ENCODE results near the gene TPCN2.

Gene TPCN2

DNA sequence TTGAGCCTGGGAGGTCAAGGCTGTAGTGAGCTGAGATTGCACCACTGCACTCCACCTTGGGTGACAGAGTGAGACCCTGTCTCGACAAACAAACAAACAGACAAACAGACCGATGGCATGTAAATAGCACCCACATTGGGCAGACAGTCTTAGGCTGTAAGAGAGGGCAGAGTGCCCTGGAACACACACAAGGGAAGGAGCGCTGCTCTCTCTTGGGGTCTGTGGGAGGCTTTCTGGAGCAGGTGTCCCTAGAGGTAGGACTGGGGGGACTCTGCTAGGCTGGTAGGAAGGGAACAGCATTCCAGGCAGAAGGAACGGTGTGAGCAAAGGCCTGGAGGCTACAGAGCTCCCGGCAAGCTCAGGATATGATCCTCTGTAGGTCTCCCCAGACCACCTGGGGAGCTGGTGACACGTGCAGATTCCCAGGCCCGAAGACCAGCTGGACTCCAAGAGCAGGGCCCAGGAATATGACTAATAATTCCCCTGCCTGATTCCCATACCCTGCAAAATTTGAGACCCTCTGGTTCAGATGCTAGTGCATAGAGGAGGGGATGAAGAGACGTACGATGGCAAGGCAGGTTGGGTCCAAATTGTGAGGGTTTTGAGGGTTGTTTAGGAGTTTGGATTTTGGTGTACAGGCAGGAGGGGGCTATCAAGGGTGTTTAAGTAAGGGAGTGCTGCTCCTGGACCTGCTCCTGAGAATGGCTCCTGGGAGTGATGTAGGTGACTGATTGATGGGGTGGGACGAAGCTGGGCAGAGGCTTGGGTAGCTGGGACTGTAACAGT is 118.6 kb downstream of the TPCN2 start:
- no peak for DNase-seq (ENCODE audit: extremely low read depth, low read depth)
- no peak overlapping the region for H3K4me3 ChIP-seq (replicated peaks; ENCODE audit: low read depth, low read length)
- no peak for TF ChIP-seq CTCF (IDR thresholded peaks at IDR 0.05; ENCODE audit: low read depth, low read length, missing control alignments)

DNA sequence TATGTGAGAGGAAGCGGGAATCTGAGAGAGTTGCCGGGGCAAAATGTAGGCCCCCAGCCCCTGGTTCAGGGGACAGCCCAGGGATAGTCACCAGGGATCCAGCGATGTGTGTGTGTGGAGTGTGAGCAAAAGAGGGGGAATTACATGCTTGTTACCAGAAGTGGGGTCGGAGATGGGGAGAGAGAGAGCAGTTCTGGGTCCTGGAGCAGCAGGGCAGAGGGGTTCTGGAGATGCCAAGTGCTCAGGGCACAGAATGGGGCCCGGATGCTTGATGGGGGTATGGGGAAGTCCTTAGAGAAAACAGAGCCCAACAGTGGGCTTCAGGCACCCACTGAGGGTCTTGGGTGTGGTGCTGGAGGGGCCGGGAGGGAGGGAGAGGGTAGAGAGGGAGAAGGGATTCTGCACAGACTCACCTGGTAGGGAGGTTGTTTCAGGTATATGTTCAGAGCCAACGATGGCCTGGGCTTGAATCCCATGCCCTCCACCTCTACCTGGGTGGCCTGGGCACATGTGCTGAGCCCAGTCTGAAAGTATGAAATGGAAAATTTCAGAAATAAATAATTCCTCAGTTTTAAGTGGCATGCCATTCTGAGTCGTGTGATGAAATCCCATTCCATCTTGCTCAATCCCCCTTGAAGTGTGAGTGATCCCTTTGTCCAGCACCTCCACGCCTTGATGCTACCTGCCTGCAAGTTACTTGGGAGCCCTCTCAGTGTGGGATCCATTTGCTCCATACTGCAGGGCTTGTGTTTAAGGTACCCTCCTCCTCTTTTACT is 119.4 kb downstream of the TPCN2 start:
- no peak overlapping the region for H3K4me3 ChIP-seq (replicated peaks; ENCODE audit: low read depth, low read length)
- DNase-seq (ENCODE audit: extremely low read depth, low read depth), result no peak
- TF ChIP-seq CTCF (IDR thresholded peaks at IDR 0.05; ENCODE audit: low read depth, low read length, missing control alignments), result no peak

- DNase-seq (ENCODE audit: extremely low read depth, low read depth), result no peak
- TF ChIP-seq CTCF (IDR thresholded peaks at IDR 0.05; ENCODE audit: low read depth, low read length, missing control alignments), result no peak
- H3K4me3 ChIP-seq (replicated peaks; ENCODE audit: low read depth, low read length), result no peak overlapping the region
Measured at GRCh38 chr11:69169479-69169878, 120.7 kb downstream of the TPCN2 start.

- no peak for TF ChIP-seq CTCF (IDR thresholded peaks at IDR 0.05; ENCODE audit: low read depth, low read length, missing control alignments)
- no peak overlapping the region for H3K4me3 ChIP-seq (replicated peaks; ENCODE audit: low read depth, low read length)
- DNase-seq (ENCODE audit: extremely low read depth, low read depth), result no peak
Measured at GRCh38 chr11:69170704-69171103, 122.0 kb downstream of the TPCN2 start.

DNA sequence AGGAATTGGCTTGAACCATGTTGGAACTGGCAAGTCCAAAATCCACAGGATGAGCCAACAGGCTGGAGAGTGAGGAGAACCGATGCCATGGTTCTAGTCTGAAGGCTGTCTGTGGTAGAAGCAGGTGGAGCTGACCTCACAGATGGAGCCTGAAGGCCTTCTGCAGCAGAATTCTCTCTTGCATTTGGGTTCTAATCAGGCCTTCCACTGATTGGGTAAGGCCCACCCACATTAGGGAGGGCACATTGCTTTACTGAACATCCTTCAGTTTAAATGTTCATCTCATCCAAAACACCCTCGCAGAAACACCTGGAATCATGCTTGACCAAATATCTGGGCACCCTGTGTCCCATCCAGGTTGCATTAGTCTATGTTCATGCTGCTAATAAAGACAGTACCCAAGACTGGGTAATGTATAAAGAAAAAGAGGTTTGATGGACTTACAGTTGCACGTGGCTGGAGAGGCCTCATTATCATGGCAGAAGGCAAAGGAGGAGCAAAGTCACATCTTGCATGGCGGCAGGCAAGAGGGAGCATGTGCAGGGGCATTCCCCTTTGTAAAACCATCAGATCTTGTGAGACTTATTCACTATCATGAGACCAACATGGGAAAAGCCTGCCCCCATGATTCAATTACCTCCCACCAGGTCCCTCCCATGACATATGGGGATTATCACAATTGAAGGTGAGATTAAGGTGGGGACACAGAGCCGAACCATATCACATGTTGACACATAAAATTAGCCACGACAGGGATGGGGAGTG is 122.9 kb downstream of the TPCN2 start:
- no peak for TF ChIP-seq CTCF (IDR thresholded peaks at IDR 0.05; ENCODE audit: low read depth, low read length, missing control alignments)

DNA sequence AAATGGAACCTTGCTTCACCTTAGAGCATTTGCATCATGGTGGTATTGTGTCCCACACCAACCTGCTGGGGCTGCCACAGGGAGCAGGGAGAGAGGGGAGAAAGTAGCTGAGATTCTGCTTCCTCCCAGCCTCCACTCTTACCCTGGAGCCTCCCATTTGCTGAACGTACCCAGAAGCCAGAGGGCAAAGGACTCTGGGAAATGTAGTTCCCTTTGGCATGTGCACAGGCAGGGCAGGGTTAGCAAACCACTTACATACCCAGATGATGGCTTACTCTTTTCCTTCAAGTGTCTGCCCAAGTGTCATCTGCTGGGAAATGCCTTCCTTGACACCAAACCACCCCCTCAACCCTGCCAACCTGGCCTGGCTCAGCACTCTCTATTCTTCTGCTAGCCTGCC is 123.9 kb downstream of the TPCN2 start:
- no peak for DNase-seq (ENCODE audit: extremely low read depth, low read depth)
- no peak for TF ChIP-seq CTCF (IDR thresholded peaks at IDR 0.05; ENCODE audit: low read depth, low read length, missing control alignments)
- H3K4me3 ChIP-seq (replicated peaks; ENCODE audit: low read depth, low read length), result no peak overlapping the region

More for the DNA sequence above, 122.9 kb downstream of the TPCN2 start:
- no peak overlapping the region for H3K4me3 ChIP-seq (replicated peaks; ENCODE audit: low read depth, low read length)
- no peak for DNase-seq (ENCODE audit: extremely low read depth, low read depth)
